Breast epithelium (tissue), 3 donors: ENCODE measurements around the gene FAM219B.
"Not testable (repeated sequence)": the region's sequence is repeated elsewhere in the genome, so short reads cannot be mapped to it uniquely, and the experiment has no call there.

Experiments
- POLR2A ChIP-seq: fragments of 450-650 bp; IDR thresholded peaks from one replicate; pipeline ENCODE4 v1.6.1; 2016; ENCODE audit warnings: antibody characterized with exemption, mild to moderate bottlenecking, moderate library complexity
- POLR2AphosphoS5 ChIP-seq, 3 donors: sonication (generic); formaldehyde crosslinking; IDR thresholded peaks; one replicate each; pipeline ENCODE4 v1.6.1; 2017; ENCODE audit warnings: antibody characterized with exemption in 3 of 3
- TF ChIP-seq, protein P1 (sequence below), 3 donors: fragments of 450-650 bp; IDR thresholded peaks; one replicate each; pipeline ENCODE4 v1.5.1; 2016 to 2017; ENCODE audit warnings: antibody characterized with exemption in 3 of 3, mild to moderate bottlenecking in 3 of 3, moderate library complexity in 3 of 3

DNA sequence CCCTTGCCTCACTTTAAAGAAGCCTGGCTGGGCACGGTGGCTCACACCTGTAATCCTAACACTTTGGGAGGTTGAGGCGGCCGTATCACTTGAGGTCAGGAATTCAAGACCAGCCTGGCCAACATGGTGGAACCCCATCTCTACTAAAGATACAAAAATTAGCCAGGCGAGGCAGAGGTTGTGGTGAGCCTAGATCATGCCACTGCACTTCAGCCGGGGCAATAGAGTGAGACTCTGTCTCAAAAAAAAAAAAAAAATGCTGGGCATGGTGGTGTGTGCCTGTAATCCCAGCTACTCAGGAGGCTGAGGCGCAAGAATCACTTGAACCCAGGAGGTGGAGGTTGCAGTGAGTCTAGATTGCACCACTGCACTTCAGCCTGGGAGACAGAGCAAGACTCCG is 12.3 kb downstream of the FAM219B start:
- TF ChIP-seq POLR2A; POLR2AphosphoS5 (IDR thresholded peaks at IDR 0.05): not testable (repeated sequence)
- TF ChIP-seq, protein P1, sequence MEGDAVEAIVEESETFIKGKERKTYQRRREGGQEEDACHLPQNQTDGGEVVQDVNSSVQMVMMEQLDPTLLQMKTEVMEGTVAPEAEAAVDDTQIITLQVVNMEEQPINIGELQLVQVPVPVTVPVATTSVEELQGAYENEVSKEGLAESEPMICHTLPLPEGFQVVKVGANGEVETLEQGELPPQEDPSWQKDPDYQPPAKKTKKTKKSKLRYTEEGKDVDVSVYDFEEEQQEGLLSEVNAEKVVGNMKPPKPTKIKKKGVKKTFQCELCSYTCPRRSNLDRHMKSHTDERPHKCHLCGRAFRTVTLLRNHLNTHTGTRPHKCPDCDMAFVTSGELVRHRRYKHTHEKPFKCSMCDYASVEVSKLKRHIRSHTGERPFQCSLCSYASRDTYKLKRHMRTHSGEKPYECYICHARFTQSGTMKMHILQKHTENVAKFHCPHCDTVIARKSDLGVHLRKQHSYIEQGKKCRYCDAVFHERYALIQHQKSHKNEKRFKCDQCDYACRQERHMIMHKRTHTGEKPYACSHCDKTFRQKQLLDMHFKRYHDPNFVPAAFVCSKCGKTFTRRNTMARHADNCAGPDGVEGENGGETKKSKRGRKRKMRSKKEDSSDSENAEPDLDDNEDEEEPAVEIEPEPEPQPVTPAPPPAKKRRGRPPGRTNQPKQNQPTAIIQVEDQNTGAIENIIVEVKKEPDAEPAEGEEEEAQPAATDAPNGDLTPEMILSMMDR (IDR thresholded peaks at IDR 0.05) = not testable (repeated sequence)
